A204.1 (cell line): ENCODE measurements around the gene CLTB.

ENCODE experiments used
- FAIRE-seq: peaks from 2 replicates; lab custom pipeline; 2012; peaks lifted over from hg19 to GRCh38; lab: Jason Lieb, UNC

The CLTB gene

DNA sequence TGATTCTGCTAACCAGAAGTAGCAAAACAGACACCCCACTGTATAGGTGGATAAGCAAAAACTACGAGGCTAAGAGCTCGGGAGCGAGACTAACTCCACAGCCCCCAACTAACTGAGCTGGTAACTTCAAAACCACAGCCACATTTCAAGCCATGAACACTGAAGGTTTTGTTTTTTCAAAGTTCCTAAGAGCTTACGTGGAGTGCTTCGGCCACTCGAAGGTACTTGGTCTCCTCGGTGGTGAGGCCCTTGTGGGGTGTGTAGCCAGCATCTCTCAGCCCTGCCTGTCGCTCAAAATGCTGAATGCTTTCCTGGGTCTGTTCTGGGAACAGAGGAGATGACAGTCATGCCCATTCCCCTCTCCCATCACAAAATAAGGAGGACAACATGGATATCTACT is 65.9 kb downstream of the CLTB start:
- no peak for FAIRE-seq

DNA sequence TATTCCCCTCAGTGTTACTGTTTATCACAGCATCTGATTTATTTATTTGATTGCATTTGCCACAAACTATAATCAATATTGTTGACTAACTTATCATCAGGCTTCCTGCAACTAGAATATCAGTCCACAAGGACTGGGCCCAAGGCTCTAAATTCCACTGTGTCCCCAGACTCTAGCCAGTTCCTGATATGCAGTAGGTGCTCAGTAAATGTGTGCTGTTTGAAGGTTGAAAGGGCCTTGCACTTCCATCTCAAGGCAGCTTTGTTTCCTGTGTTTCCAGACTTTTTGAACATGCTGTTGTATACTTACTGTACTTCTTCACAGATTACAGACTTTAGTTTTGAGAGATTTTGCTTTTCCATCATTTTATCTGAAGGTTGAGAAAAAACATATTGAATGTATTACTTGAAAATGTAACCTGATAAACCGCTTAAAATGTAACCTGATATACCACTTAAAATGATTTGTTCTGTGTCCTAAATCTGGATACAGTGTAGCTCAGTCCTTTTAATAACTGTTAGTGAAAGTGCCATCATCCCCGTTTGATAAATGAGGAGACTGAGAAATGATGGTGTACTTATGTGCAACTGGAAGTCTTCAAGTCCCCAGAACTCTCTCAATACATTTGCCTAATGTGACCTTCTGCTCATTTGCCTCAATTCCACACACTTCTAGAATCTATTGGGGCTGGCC is 73.4 kb downstream of the CLTB start:
- no peak for FAIRE-seq
